K562 (cell line): Measurements from ENCODE around the gene IMMP1L. TPM values are rescaled to one million over a fixed set of nuclear protein-coding genes. Genes with fewer than 3 reads are reported as not detected.

ENCODE experiments used
- ATAC-seq: fragments of 200-7000 bp; cut with Tn5 transposase; 3 replicates; pipeline ENCODE4 v1.9.1; 2020; ENCODE audit warnings: moderate library complexity
- BruUV-seq: library from RNA; stranded (reverse); fragments of 400-500 nt; replicated peaks from 2 replicates; lab custom pipeline; 2021; lab: Mats Ljungman, UMichigan
- CTCF ChIA-PET: fragments of 300-600 bp; formaldehyde crosslinking; extraction: SDS; loops from one replicate; lab custom pipeline; 2021; ENCODE audit warnings: low intra/inter-chr PET ratio; lab: Yijun Ruan, JAX
- POLR2A ChIA-PET: fragments of 300-600, 350-650 bp; sonication (Branson Sonifier 250); formaldehyde crosslinking; extraction: SDS; loops from one replicate; lab custom pipeline; 2021; ENCODE audit warnings: antibody characterized with exemption, inconsistent platforms; lab: Yijun Ruan, JAX
- DNase-seq, 4 experiments: peaks; one replicate each; pipeline versions ENCODE4 v3.0.0 to v3.0.0-alpha.2; 2011 to 2018; ENCODE audit warnings: low spot score in 3 of 4, mixed read lengths in 3 of 4; ENCODE audit errors: extremely low read depth in 1 of 4
- FAIRE-seq: peaks from 2 replicates; lab custom pipeline; 2011; peaks lifted over from hg19 to GRCh38; lab: Jason Lieb, UNC
- H2AFZ ChIP-seq: 2 replicates; pipeline ENCODE4 v1.6.0; 2011; ENCODE audit warnings: low read depth, low read length, control low read depth, inconsistent platforms
- H3K27ac ChIP-seq: fragments of 200-600 bp; 3 replicates; pipeline ENCODE4 v1.8.0; 2011; ENCODE audit warnings: low read depth, mild to moderate bottlenecking, control low read depth, inconsistent platforms, low read length, moderate library complexity, mixed read lengths; ENCODE audit errors: extremely low read depth
- H3K27me3 ChIP-seq, 2 experiments: fragments of 300-600 bp in 1 of 2; 2 replicates in 1 of 2; 3 replicates in 1 of 2; pipeline versions ENCODE4 v1.6.0 to v1.8.0; 2011; ENCODE audit warnings: inconsistent platforms in 2 of 2, low read length in 2 of 2, mild to moderate bottlenecking in 1 of 2, mixed read lengths in 1 of 2, moderate library complexity in 1 of 2; ENCODE audit not compliant: control insufficient read depth in 2 of 2, insufficient read depth in 2 of 2
- H3K36me3 ChIP-seq: fragments of 300-600 bp; 3 replicates; pipeline ENCODE4 v1.8.0; 2011; ENCODE audit warnings: mild to moderate bottlenecking, low read length, inconsistent platforms; ENCODE audit not compliant: control insufficient read depth, insufficient read depth
- H3K4me1 ChIP-seq, 2 experiments: fragments of 200-600 bp in 1 of 2; replicated peaks in 1 of 2; 2 replicates in 1 of 2; 3 replicates in 1 of 2; pipeline versions ENCODE4 v1.5.1 to v1.8.0; 2011; ENCODE audit warnings: inconsistent platforms in 2 of 2, low read length in 2 of 2, mild to moderate bottlenecking in 1 of 2, mixed read lengths in 1 of 2, moderate library complexity in 1 of 2; ENCODE audit not compliant: control insufficient read depth in 2 of 2, insufficient read depth in 2 of 2
- H3K4me2 ChIP-seq: 2 replicates; pipeline ENCODE4 v1.6.1; 2011; ENCODE audit warnings: low read length, control low read depth, inconsistent platforms, mixed read lengths; ENCODE audit not compliant: insufficient read depth
- H3K4me3 ChIP-seq: fragments of 200-600 bp; sonication (generic), shearing (Covaris generic); 2 replicates; pipeline ENCODE4 v1.5.1; 2016; ENCODE audit warnings: control low read depth, inconsistent platforms
- H3K79me2 ChIP-seq: fragments of 200-600 bp; 3 replicates; pipeline ENCODE4 v1.8.0; 2011; ENCODE audit warnings: low read length, inconsistent platforms; ENCODE audit not compliant: control insufficient read depth, insufficient read depth
- H3K9ac ChIP-seq, 2 experiments: 2 replicates each; pipeline versions ENCODE4 v1.6.0 to v1.6.1; 2011; ENCODE audit warnings: low read depth in 2 of 2, low read length in 2 of 2, control low read depth in 1 of 2, inconsistent platforms in 1 of 2, mild to moderate bottlenecking in 1 of 2, mixed read lengths in 1 of 2; ENCODE audit not compliant: insufficient read depth in 1 of 2
- H3K9me1 ChIP-seq: one replicate; pipeline ENCODE4 v1.6.0; 2011; ENCODE audit warnings: inconsistent platforms, mild to moderate bottlenecking, low read length, moderate library complexity; ENCODE audit not compliant: control insufficient read depth, insufficient read depth
- H3K9me3 ChIP-seq: replicated peaks from 2 replicates; pipeline ENCODE4 v1.5.1; 2011; ENCODE audit warnings: low read depth, low read length, inconsistent platforms; ENCODE audit not compliant: control insufficient read depth, insufficient read depth
- H4K20me1 ChIP-seq: replicated peaks from 2 replicates; pipeline ENCODE4 v1.6.1; 2011; ENCODE audit warnings: low read length, inconsistent platforms, mixed read lengths; ENCODE audit not compliant: control insufficient read depth, insufficient read depth
- CBX1 ChIP-seq: sonication (generic); IDR thresholded peaks from 2 replicates; pipeline ENCODE4 v1.6.1; 2016; ENCODE audit warnings: antibody characterized with exemption, low read depth, mild to moderate bottlenecking
- MEIS2 ChIP-seq: fragments of 450-650 bp; IDR thresholded peaks from 2 replicates; pipeline ENCODE4 v1.6.1; 2014; ENCODE audit warnings: mild to moderate bottlenecking; ENCODE audit not compliant: partially characterized antibody
- REST ChIP-seq, 2 experiments: fragments of 450-650 bp; formaldehyde crosslinking in 1 of 2; IDR thresholded peaks; 2 replicates each; pipeline versions ENCODE4 v1.4.0 to v1.6.1; 2014 to 2020; ENCODE audit warnings: mild to moderate bottlenecking in 2 of 2, borderline replicate concordance in 1 of 2, low read depth in 1 of 2
- WGBS: fragments of 100-300 bp; shearing (Covaris generic); methylation state at CpG from one replicate; pipeline ENCODE4 v1.1.6; 2016; ENCODE audit warnings: low coverage, mixed read lengths; ENCODE audit not compliant: insufficient coverage; ENCODE audit errors: missing lambda C conversion rate; 5-methylcytosine and 5-hydroxymethylcytosine counted together
- in situ Hi-C: fragments of 300-500 bp; cut with MboI; formaldehyde crosslinking; loops from 4 replicates; pipeline ENCODE4 v1.15.0; 2018; ENCODE audit warnings: inconsistent platforms, mixed read lengths
- intact Hi-C: fragments of 100-400 bp; cut with micrococcal nuclease; formaldehyde crosslinking; loops from 2 replicates; pipeline ENCODE4 v1.14.2; 2022
- polyA plus RNA-seq, 8 experiments: library from polyadenylated mRNA; depleted of rRNA in 4 of 8; stranded (reverse) in 5 of 8; unstranded in 3 of 8; fragments of >200 nt; fragmentation: Nextera tagmentation in 2 of 8; fragmentation: Illumina TruSeq in 1 of 8; extraction: Ambion mirVana in 2 of 8; extraction: Trizol in 1 of 8; gene quantifications; 2 replicates each; pipeline versions ENCODE4 v1.2.1 to v1.2.3, GENCODE V29; 2011 to 2014; ENCODE audit warnings: inconsistent platforms in 1 of 8, missing spikeins in 1 of 8
- total RNA-seq, 7 experiments: library from RNA; depleted of rRNA in 6 of 7; stranded (reverse); fragments of >200 nt in 6 of 7; fragmentation: Illumina TruSeq in 2 of 7; extraction: Trizol in 2 of 7; gene quantifications; 2 replicates each; pipeline versions ENCODE4 v1.2.1 to v1.2.3, GENCODE V29; 2011 to 2021; ENCODE audit warnings: low replicate concordance in 1 of 7

IMMP1L gene
- total and polyA plus RNA-seq, 9 of the 15 experiments (the other 6 are each of a cell fraction or from before 2014, with no cell fraction given): 56.0 to 245 (median 169) TPM

DNA sequence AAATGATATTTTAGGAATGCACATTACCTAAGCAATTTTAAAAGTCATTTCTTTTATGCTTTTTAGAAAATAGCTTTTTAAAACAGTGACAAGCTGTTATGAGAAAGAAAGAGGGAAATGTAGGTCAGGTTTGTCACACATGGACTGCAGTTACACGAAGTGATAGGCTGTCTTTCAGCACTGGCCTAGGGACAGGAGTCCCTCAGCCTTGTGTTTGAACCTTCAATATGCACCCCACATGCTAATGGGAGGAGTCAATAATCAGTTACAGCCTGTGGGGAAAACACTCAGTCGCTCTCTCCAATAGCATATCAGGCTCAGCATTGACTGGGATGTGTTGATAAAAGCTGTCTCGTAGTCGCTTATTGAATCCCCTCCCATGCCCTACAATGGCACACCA, 94.0 kb downstream of the IMMP1L start:
- TF ChIP-seq MEIS2 (peak; percentile 5), REST (IDR thresholded peaks at IDR 0.05; ENCODE audit: borderline replicate concordance) (peak; percentile 53; the same call in 1 of the 2 replicates), REST (CRISPR knock-in tag; IDR thresholded peaks at IDR 0.05; ENCODE audit: low read depth) (no peak), CBX1 (no peak; the same call in 1 of the 2 replicates)
- TF ChIP-seq, all 486 proteins: peak for 2
- ChIA-PET POLR2A (no interaction called here), CTCF (no interaction called here)
- no peak overlapping the region for H3K27ac ChIP-seq
- H3K27me3 ChIP-seq: no peaks in the 10 kb centered on the region; a peak in 1 of 5 replicates
- no peaks in the 10 kb centered on the region for H4K20me1 ChIP-seq
- 0 out of 3 replicates have a peak, but pooled peaks cover 8% of the 10 kb centered on the region for H3K36me3 ChIP-seq
- no peak overlapping the region for H3K4me3 ChIP-seq
- H3K9me1 ChIP-seq: no peaks in the 10 kb centered on the region
- peak; percentile 57 for ATAC-seq
- H3K9me3 ChIP-seq: no peaks in the 10 kb centered on the region
- no peak for FAIRE-seq
- DNase-seq: peak in 1 of 4 experiments; percentile 32
- no peak overlapping the region for H3K4me2 ChIP-seq
- H3K9ac ChIP-seq: no peak overlapping the region
- peaks cover 0 to 15% of the 10 kb centered on the region in 2 experiments; a peak in 3 of 5 replicates for H3K4me1 ChIP-seq
- intact Hi-C loops (loop anchor here (5.0 kb wide), 1 partner anchor 48 kb away; the partner anchor contains the start of genes DCDC1 and DNAJC24), in situ Hi-C loops (no loop called here)
- no peak overlapping the region for H2AFZ ChIP-seq
- no TSS peak for BruUV-seq
- WGBS: 11% methylated on average over 3 of the region's 4 CpGs
- no peaks in the 10 kb centered on the region for H3K79me2 ChIP-seq
